ENCODE data around the gene SMYD3.

DNA sequence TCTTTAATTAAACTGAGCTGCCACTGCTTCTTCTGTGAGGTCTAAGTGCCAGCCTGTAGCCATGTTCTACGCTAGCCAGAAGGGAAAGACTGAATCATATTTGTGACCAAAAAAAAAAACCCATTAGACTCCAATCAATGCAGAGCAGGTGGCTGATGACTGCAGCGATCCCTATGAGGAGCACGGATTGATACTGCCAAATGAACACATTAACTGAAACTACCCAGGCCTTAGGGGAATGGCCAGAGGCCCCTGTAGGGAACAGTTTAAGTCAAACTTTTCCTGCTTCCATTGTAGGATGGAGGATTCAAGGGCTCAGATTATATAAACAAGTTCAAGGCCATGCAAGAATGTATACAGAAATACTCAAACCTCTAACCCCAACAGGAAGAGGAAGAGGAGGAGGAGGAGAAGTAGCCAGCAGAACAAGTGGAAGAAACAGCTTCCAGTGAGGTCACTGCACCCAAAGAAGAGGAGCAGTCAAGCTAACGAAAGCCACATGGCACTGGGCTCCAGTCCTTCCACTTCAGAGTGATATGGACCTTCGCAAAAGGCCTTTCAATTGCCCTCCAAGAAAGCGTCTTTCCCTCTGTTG is 328.3 kb downstream of the SMYD3 start:
- no peak for TF ChIP-seq POLR2A (IDR thresholded peaks at IDR 0.05)
- TF ChIP-seq, protein P1, sequence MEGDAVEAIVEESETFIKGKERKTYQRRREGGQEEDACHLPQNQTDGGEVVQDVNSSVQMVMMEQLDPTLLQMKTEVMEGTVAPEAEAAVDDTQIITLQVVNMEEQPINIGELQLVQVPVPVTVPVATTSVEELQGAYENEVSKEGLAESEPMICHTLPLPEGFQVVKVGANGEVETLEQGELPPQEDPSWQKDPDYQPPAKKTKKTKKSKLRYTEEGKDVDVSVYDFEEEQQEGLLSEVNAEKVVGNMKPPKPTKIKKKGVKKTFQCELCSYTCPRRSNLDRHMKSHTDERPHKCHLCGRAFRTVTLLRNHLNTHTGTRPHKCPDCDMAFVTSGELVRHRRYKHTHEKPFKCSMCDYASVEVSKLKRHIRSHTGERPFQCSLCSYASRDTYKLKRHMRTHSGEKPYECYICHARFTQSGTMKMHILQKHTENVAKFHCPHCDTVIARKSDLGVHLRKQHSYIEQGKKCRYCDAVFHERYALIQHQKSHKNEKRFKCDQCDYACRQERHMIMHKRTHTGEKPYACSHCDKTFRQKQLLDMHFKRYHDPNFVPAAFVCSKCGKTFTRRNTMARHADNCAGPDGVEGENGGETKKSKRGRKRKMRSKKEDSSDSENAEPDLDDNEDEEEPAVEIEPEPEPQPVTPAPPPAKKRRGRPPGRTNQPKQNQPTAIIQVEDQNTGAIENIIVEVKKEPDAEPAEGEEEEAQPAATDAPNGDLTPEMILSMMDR (IDR thresholded peaks at IDR 0.05): no peak

Data from heart left ventricle (tissue), 13 donors.